Inflammatory macrophage treated with lipopolysaccharide for 1 hour (primary cell): ENCODE data around the gene OSBP.
A peak's percentile ranks its signal among the peaks of the same experiment; 100 is the strongest.

ENCODE experiments used
- DNase-seq, 2 donors: peaks; one replicate each; pipeline ENCODE4 v3.0.0-alpha.2; 2020 to 2022

The OSBP gene

DNA sequence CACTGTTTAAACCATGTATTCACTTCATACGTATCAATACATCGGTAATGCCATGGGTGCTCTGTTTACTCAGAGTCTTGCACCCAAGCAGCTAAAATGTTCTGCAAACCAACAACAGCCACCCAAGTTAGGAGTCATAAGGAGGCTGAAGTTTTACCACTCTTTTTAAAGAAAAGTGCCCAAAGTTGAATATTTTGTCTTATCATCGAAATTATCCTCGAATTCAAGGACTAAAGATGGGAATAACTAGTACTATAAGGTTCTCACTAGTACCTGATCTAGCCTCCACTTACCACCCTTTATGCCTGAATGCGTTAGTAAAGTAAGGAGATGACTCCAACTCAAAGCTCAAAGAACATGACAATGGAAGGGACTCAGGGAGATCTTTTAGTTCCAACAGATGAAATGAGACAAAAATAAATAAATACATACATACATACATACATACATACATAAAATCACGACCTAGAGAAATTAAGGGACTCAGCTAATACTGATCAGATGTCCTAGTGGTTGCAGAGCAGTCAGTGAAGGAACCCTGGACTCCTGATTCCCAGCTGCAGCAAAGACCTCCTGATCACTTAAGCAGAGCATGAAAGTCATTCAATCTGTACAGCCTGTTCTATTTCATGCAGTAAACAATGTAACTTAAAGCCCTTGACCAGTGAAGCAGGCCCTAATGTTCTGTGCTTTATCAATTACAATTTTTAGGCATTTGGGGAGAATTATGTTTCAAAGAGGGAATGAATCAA lies 7.7 kb downstream of the OSBP start:
- DNase-seq: no peak

DNA sequence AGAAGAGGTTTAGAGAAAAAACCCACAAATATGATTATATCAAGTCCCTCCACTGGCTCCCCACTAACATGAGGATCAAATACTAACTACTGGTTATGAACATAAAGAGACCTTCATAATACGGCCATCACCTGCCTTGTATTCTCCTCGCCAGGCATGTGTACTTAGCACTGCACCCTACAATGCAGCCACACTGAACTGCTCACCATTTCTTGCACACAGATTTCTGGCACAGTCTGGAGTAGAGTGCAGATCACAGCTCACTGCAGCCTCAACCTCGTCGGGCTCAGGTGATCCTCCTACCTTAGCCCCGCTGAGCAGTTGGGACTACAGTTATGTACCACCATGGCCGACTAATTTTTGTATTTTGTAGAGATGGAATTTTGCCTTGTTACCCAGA lies 13.1 kb downstream of the OSBP start:
- DNase-seq: no peak

DNA sequence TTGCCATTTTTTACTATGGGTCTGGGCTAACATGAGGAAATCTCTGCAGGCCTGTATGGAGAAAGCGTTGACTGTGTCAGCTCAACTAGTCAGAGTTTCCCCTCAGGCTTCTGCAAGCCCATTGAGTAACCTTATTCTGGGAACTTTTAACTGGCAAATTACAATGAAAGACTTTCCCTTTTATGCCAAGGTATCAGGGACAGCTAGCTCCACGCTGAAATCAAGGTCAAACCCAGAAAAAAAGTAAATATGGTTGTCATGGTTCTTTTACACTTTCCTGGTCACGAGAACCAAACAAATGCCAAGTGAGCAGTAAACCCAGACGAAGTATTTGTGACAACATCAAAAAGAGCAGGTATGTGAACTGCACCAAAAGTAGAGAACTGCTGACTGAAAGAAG lies 13.8 kb downstream of the OSBP start:
- DNase-seq: no peak

DNA sequence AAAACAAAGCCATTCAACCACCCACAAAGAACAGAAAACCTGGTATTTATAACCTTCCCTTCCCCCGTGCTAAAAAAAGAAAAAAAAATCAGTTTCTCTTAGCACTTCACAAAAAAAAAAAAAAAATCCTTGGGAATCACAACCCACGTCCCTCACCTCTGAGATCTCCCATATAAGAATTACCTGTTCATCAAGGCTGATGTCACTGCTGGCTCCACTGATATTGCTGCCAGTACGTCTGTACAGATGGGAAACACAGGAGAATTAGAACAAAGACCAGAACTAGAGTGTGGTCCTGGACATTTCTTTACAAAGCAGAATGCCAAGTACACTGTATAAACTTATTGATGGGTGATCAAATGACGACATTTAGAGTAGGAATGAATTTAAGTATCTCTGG lies 14.9 kb downstream of the OSBP start:
- no peak for DNase-seq

DNA sequence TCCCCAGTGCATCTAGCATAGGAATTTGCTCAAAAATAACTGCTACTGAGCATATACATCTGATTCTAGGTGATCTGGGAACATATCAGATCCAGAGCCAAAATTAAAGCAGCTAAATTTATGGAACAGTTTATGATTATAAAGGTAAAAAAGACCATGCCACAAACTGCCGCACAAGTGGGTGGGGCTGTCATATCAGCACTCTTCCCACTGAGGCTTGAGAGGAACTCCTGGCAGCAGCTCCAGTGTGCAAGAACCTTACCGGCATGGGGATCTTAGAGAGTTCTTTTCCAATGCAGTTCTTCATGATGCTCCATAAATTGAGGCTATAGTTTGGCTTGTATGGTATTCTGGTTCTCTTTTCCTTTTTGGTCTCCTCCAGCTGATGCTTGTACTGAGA lies 15.3 kb downstream of the OSBP start:
- DNase-seq: no peak

DNA sequence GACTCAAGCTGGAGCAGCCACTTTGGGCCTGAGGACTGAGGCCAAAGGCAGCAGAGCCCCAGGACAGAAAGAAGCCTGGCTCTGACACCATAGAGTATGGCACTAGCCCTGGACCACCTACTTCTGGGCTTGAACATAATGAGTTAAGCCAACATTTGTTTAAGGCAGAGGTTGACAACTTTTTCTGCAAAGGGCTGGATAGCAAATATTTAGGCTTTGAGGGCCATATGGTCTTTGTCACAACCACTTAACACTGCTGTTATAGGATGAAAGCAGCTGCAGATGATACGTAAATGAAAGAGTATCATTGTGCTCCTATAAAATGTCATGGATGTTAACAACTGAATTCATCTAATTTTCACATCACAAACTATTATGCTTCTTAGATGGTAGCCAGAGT lies 16.6 kb downstream of the OSBP start:
- no peak for DNase-seq

DNA sequence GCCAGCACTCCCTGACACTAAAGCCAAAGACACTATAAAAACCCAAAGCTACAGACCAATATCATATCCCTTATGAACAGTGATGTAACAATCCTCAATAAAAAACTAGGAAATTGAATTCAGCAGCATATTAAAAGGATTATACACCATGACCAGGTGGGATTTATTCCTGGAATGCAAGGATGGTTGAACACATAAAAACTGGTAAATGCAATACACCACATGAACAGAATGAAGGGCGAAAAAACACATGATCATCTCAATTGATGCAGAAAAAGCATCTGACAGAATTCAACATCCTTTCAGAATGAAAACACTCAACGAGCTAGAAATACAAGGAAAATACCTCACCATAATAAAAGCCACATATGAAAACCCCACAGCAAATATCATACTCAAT lies 31.3 kb downstream of the OSBP start:
- no peak for DNase-seq

DNA sequence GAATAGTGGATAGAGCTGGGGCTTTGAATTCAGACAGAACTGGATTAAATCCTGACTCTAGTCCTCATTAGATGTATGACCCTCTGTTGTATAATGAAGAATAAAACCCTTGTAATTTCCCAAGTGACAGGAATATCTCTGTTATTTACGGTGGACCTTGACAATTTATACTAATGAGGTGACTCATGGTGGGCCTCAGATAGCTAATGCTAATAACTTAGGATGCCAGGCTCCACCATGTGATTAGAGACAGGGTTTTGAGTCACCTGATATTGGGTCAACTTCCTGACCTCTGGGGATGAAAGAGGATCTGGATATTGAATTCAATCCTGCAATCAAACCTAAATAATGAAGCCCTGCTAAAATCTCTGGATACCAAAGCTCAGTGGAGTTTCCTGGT lies 33.6 kb downstream of the OSBP start:
- DNase-seq: no peak

DNA sequence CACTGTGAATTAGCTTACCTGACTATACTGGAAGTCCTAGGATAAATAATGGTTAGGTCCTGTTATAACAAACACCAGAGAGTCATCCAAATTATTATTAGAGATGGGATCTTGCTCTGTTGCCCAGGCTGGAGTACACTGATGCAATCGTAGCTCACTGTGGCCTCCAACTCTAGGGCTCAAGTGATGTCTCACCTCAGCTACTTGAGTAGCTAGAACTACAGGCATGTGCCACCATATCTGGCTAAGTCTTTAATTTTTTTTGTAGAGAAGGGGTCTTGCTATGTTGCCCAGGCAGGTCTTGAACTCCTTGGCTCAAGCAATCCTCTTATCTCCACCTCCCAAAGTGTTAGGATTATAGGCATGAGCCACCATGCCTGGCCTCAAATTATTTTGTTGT lies 37.2 kb downstream of the OSBP start:
- no peak for DNase-seq

DNA sequence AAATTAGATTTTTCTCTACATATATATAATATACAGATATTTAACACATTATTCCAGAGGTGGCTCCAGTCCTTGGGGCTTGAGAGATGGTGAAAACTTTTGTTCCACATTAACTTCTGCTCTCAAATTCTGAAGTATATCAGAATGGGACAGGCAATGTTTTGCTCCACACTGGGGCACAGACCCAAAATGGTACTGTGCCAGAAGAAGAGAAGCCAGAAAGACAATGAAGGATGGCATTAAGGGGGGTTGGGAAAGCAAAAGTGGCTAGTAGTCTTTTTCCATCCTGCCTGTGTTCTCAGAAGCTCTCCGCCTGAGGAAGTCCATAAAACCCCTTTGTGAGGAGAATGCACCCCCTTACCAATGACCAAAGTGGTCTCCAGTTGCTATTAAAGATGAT lies 40.1 kb downstream of the OSBP start:
- no peak for DNase-seq

DNA sequence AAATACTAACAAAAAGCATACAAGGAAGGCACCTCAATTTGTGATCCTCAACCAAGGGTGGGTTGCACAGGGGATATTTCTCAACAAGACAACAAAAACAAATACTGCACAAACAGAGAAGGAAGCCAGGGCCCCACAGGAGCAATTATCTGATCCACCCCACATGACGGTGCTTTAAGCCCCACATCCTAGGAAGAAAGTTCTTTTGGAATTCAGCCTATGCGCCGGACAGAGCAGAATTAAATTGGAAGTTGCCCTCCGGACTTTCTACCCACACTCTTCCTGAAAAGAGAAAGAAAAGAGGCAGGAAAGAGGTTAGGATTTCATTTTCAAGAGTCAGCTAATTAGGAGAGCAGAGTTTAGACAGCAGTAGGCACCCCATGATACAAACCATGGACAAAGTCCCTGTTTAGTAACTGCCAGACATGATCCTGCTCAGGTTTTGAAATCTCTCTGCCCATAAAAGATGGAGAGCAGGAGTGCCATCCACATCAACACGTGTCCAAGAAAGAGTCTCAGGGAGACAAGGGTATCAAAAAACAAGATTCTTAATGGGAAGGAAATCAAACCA lies 40.6 kb downstream of the OSBP start:
- DNase-seq: no peak

DNA sequence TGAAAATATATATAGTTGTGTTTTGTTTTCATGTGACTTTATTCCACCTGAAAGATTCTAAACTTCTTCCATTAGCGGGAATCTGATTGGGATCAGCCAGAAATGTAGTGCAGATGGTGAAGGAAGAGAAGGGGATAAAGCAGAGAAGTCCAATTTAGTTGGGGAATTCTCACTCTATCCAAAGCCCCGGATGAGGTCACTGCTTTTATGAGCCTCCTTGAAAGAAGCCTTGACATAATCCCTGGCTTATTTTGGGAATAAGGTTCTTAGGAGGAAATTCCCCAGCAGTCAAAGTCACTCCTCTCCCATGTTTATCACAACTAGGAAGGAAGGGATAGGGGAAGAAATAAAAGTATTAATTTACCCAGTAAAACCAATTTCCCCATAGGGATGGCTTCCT lies 41.1 kb downstream of the OSBP start:
- no peak for DNase-seq

DNA sequence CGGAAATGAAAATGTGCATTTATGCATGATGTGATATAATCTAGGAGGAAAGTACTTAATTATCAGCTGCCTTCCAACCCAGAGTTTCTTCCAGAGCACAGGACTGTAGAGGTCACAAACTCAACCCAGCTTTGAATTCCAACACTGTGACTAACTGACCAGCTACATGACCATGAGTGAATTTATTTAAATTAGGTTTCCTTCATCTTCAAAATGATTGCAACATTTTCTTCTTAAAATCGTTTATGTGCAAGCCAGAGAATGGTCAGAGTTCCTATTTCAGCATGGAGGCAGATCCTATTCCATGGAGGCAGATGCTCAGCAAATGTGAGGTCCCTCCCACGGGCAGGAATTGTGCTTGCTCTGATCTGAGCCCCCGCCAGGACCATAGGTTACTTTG lies 42.4 kb downstream of the OSBP start:
- no peak for DNase-seq

DNA sequence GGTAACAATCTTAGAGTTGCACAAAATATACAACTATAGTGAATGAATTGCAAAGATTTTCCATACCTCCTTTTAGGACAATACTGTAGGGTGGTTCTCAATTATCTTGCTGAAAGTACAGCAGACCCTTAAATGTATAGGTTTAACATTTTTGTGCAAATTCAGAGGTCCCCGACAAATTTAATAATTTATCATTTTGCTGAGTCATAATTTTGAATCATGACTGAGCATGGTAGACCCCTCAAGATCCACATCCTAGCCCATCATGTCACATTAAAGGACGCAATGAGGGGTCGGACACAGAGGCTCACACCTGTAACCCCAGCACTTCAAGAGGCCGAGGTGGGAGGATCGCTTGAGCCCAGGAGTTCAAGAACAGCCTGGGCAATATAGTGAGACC lies 43.5 kb downstream of the OSBP start:
- no peak for DNase-seq

DNA sequence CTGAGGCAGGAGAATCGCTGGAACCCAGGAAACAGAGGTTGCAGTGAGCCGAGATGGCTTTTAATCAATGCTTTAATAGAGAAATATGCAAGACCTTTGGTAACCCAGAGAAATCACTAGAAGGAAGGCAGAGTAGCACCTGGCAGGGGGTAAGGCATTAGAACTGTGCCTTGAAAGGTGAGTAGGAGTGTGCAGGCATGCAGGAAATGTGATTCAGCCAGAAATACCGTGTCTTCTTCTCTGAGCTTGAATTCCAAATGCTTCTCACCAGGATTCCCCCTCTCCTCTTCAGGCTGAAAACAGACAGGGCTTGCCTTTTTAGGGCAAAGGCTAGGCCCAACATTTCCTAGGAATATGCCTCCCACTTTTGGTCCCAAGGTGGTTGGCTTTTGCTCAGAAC lies 53.3 kb downstream of the OSBP start:
- no peak for DNase-seq

DNA sequence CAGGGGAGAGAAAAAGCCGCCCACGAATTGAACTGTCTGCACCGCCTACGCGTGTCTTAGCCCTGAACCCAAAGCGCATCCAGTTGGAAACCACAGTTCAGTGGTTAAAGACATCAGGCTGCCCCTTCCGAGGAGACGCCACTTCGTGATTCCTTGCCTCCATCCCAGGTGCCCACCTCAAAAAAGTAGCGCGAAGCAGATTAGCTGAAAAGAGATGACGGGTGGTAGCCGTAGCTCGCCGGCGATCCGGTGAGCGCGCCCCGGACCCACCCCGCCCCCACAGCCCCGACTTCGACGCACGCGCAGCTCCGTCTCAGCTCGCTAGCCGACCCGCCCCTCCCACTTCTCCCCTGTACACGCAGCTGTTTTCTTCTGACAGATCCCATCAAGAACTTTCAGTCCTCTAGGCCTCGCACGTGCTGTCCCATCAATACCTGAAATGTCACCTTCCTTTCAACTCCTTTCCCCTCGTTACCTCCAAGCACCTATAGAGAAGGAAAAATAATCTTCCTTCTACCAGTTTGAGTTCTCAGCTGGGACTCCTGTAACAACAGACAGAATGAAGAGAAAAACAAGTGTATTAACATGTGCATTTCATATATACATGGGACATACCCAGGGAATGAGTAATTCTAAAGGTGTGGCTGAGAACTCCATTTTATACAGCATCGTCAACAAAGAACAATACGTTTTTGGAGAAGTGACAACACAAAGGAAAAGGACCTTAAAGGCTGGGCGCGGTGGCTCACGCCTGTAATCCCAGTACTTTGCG lies 54.7 kb downstream of the OSBP start:
- peak; percentile 70 to 75 for DNase-seq

DNA sequence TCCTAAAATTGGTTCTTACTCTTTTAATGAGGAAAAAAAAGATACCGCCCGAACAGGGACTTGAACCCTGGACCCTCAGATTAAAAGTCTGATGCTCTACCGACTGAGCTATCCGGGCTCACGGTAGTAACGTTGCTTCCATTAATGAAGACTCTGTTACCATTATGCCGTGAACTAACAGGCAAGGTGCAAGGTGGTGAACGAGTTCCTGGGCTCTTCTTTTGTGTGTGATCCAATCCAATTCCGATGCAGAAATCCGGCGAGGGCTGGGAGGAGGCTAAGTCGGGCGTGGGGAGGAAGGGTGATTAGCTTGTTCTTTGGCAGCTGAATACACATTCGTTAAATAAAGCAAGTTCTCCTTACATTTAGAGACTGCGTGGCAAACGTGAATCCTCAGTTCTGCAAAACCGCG lies 55.3 kb downstream of the OSBP start:
- peak; percentile 50 to 91 for DNase-seq

DNA sequence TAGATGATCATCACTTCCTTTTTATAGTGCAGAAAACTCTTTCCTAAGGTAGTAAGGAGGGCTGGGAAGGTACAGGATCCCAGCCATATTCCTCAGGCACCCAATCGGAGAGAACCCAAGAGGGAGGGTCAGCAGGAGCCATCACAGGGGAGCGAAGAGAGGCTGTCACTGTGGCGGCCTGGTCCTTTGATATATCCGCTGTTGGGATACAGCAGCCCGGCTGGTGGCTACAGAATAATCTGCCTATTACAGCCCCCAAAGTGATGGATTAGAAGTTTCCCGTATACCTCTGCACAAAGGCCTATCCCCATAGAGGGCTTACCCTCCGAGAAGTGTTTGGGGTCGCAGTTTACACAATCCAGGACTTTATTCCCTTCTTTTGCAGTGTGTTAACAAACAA lies 55.7 kb downstream of the OSBP start:
- no peak for DNase-seq

DNA sequence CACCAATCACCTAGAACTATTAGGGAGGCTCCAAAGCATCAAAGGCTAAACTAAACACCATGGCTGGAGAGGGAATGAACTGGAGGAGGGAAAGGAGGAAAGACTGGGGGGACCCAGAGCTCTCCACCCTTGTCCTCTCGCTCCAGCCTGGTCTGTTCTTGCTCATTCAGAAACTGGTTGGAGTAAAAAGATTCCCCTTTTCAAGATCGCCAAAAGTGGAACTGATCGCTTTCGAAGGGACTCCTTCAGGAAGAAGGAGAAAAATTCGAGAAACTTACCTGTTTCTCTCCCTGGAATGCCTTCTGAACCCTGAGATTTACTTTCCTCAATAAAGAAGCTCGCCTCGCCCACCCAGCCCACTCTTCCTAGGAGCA lies 57.3 kb downstream of the OSBP start:
- DNase-seq: peak in 1 of 2 donors; percentile 31

DNA sequence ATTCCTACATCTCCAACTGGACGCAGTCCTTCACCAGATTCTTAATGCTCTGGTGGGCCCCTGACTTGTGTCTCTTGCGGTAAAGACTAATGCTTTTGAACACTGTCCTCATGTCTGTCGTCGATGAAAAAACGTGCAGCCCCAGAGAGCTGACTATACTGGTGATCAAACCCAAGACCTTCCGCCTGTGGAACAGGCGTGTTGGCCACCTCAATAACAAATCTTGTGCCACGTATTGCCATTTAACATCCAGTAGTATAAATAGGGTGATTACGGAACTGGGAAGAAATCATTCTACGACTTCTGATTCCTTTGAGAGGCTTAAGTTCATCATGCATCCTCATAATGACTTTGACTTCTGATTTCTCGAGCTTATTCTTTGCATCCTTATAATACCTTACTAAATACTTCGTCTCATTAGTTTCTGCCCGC lies 58.6 kb downstream of the OSBP start:
- DNase-seq: peak in 1 of 2 donors; percentile 19

DNA sequence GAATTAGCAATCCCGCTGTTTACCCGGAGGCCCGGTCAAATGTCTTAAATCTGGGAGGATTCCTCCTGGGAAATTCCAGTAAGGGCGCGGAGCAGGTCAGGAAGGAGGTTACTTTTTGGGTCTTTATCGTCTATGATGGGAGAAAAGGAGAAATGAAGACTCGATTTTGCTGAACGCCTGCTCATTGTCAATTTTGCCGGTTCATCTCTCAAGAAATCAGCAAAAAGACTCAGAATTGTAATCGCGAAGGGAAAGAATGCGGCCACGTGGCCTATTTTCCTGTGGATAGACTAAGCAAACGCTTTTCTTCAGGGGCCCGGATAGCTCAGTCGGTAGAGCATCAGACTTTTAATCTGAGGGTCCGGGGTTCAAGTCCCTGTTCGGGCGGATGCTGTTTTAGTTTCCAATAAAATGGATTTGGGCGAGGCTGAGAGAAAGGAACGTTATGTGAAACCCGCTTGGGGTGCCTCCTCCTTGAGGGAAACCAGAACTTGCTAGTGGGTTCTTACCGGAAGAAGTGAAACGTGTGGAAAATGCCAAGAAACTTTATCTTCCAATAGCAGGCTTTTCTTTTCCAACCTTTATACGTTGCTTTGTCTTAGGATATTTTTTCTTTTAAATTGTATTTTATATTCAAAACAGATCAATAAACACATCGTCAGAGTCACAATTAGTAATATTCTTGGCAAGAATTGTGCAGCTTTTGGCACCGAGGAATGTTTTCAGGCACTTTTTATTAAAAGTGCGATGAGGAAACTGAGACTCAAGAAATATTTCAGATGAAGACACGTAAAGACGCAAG lies 59.3 kb downstream of the OSBP start:
- peak; percentile 72 to 89 for DNase-seq

DNA sequence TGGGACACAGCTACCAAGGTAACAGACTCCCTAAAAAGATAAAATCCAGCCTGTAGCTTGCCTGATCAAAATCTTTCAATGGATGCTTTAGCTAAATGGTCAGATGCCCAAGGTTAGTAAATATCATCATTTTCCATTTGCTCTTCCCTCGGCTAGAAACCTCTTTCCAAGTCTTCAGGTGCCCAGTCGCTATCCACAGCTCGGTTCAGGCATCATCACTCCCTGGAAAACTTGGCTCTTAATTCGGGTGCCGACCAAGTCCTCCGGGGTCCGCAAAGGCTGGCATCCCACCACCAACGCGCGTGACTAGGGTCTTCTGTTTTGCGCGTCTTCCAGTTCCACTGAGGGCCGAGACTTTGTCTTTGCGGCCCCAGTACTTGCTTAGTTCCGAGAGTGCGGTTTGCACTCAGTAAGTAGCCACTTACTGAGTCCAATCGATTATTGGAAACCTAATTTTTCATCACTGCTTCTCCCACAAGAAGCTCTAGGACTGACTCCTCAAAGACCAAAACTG lies 59.9 kb downstream of the OSBP start:
- DNase-seq: no peak

DNA sequence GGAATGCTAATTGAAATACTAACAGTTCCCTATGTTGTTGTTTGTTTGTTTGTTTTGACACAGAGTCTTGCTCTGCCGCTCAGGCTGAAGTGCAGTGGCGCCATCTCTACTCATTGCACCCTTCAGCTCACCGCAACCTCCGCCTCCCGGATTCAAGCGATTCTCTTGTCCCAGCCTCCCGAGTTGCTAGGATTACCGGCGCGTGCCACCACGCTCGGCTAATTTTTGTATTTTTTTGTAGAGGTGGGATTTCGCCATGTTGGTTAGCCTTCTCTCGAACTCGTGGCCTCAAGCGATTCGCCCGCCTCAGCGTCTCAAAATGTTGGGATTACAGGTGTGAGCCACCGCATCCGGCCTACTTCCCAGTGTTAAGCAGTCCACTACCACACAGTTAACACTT lies 62.3 kb downstream of the OSBP start:
- no peak for DNase-seq
